ENCODE results near the gene CLTRN.
"Not testable (repeated sequence)": the region's sequence is repeated elsewhere in the genome, so short reads cannot be mapped to it uniquely, and the experiment has no call there.

The CLTRN gene

GRCh38 chrX:15664487-15665444 lies at the start of gene CLTRN:
Gene CLTRN, minus strand, starts transcription at chrX:15664805. Its CDS starts 30 bp downstream, at chrX:15664775.
- no peak for DNase-seq (ENCODE audit: low spot score)

GRCh38 chrX:15704273-15704672 lies 39.7 kb upstream of the CLTRN start:
- DNase-seq (ENCODE audit: low spot score), result not testable (repeated sequence)

- DNase-seq (ENCODE audit: low spot score), result not testable (repeated sequence)
These were observed 39.2 kb upstream of the CLTRN start for GRCh38 chrX:15703809-15704208.

GRCh38 chrX:15702488-15703371 lies 38.1 kb upstream of the CLTRN start:
- DNase-seq (ENCODE audit: low spot score), result no peak

- no peak for DNase-seq (ENCODE audit: low spot score)
These were observed 31.9 kb upstream of the CLTRN start for GRCh38 chrX:15696516-15696915.

- DNase-seq (ENCODE audit: low spot score), result no peak
These were observed 30.4 kb upstream of the CLTRN start for GRCh38 chrX:15694941-15695451.

- peak; percentile 73 for DNase-seq (ENCODE audit: low spot score)
These were observed 22.4 kb upstream of the CLTRN start for GRCh38 chrX:15686818-15687685.

- no peak for DNase-seq (ENCODE audit: low spot score)
These were observed 18.6 kb upstream of the CLTRN start for GRCh38 chrX:15683193-15683592.

GRCh38 chrX:15681433-15681832 lies 16.8 kb upstream of the CLTRN start:
- no peak for DNase-seq (ENCODE audit: low spot score)

GRCh38 chrX:15680401-15680800 lies 15.8 kb upstream of the CLTRN start:
- no peak for DNase-seq (ENCODE audit: low spot score)

- DNase-seq (ENCODE audit: low spot score), result no peak
These were observed 14.6 kb upstream of the CLTRN start for GRCh38 chrX:15679246-15679645.

GRCh38 chrX:15678339-15678738 lies 13.7 kb upstream of the CLTRN start:
- no peak for DNase-seq (ENCODE audit: low spot score)

GRCh38 chrX:15676886-15677285 lies 12.3 kb upstream of the CLTRN start:
- no peak for DNase-seq (ENCODE audit: low spot score)

GRCh38 chrX:15675490-15675921 lies 10.9 kb upstream of the CLTRN start:
- peak; percentile 92 for DNase-seq (ENCODE audit: low spot score)

- DNase-seq (ENCODE audit: low spot score), result peak; percentile 93
These were observed 10.4 kb upstream of the CLTRN start for GRCh38 chrX:15674841-15675489.

GRCh38 chrX:15674514-15674840 lies 9.9 kb upstream of the CLTRN start:
- DNase-seq (ENCODE audit: low spot score), result no peak

- no peak for DNase-seq (ENCODE audit: low spot score)
These were observed 9.4 kb upstream of the CLTRN start for GRCh38 chrX:15673970-15674369.

GRCh38 chrX:15672881-15673280 lies 8.3 kb upstream of the CLTRN start:
- no peak for DNase-seq (ENCODE audit: low spot score)

- no peak for DNase-seq (ENCODE audit: low spot score)
These were observed 1.2 kb downstream of the CLTRN start for GRCh38 chrX:15663439-15663838.

- not testable (repeated sequence) for DNase-seq (ENCODE audit: low spot score)
These were observed 9.8 kb downstream of the CLTRN start for GRCh38 chrX:15654804-15655203.

- no peak for DNase-seq (ENCODE audit: low spot score)
These were observed 10.6 kb downstream of the CLTRN start for GRCh38 chrX:15653961-15654360.

Data from hematopoietic multipotent progenitor cell treated with erythropoietin and hydrocortisone succinate and interleukin-3 and kit ligand, for 17 days (in vitro differentiated cells).